ENCODE data around the gene MAGI2.

MAGI2 gene

GRCh38 chr7:78172267-78172757, 1281.2 kb downstream of the MAGI2 start:
- TF ChIP-seq CTCF (IDR thresholded peaks at IDR 0.05; ENCODE audit: low read depth, low read length, poor library complexity, severe bottlenecking): no peak
- no peak for TF ChIP-seq EZH2phosphoT487 (IDR thresholded peaks at IDR 0.05; ENCODE audit: borderline replicate concordance, low read length)
- Histone ChIP-seq H3K36me3 (ENCODE audit: control insufficient read depth, low read length) (no peaks in the 10 kb centered on the region), H3K4me1 (ENCODE audit: control insufficient read depth, low read length) (no peaks in the 10 kb centered on the region), H3K9me2 (replicated peaks; ENCODE audit: control insufficient read depth, low read length) (no peaks in the 10 kb centered on the region), H3K4me3 (ENCODE audit: low read length) (no peak overlapping the region), H3F3A (ENCODE audit: control insufficient read depth, insufficient read depth) (no peaks in the 10 kb centered on the region), H3K27ac (ENCODE audit: low read depth, low read length) (no peak overlapping the region), H3K79me2 (ENCODE audit: control insufficient read depth, low read length) (no peaks in the 10 kb centered on the region), H3K27me3 (ENCODE audit: control insufficient read depth, low read length) (no peaks in the 10 kb centered on the region), H3K9me3 (ENCODE audit: control insufficient read depth, insufficient read depth, low read length) (no peaks in the 10 kb centered on the region), H4K20me1 (ENCODE audit: control insufficient read depth, insufficient read depth, low read depth, low read length) (no peaks in the 10 kb centered on the region), H3K4me2 (ENCODE audit: low read length) (no peak overlapping the region)

- H3K36me3 ChIP-seq (ENCODE audit: control insufficient read depth, low read length): no peaks in the 10 kb centered on the region
- H3K27ac ChIP-seq (ENCODE audit: low read depth, low read length): no peak overlapping the region
- no peak for TF ChIP-seq CTCF (IDR thresholded peaks at IDR 0.05; ENCODE audit: low read depth, low read length, poor library complexity, severe bottlenecking)
- TF ChIP-seq EZH2phosphoT487 (IDR thresholded peaks at IDR 0.05; ENCODE audit: borderline replicate concordance, low read length): no peak
- no peaks in the 10 kb centered on the region for H3K79me2 ChIP-seq (ENCODE audit: control insufficient read depth, low read length)
- no peaks in the 10 kb centered on the region for H3K9me3 ChIP-seq (ENCODE audit: control insufficient read depth, insufficient read depth, low read length)
- no peaks in the 10 kb centered on the region for H4K20me1 ChIP-seq (ENCODE audit: control insufficient read depth, insufficient read depth, low read depth, low read length)
- no peaks in the 10 kb centered on the region for H3K9me2 ChIP-seq (replicated peaks; ENCODE audit: control insufficient read depth, low read length)
- no peak overlapping the region for H3K4me2 ChIP-seq (ENCODE audit: low read length)
- H3K27me3 ChIP-seq (ENCODE audit: control insufficient read depth, low read length): no peaks in the 10 kb centered on the region
- H3F3A ChIP-seq (ENCODE audit: control insufficient read depth, insufficient read depth): no peaks in the 10 kb centered on the region
- no peaks in the 10 kb centered on the region for H3K4me1 ChIP-seq (ENCODE audit: control insufficient read depth, low read length)
- no peak overlapping the region for H3K4me3 ChIP-seq (ENCODE audit: low read length)
Measured at GRCh38 chr7:78171398-78171797, 1282.1 kb downstream of the MAGI2 start.

GRCh38 chr7:78170815-78171214, 1282.7 kb downstream of the MAGI2 start:
- H3K9me2 ChIP-seq (replicated peaks; ENCODE audit: control insufficient read depth, low read length): no peaks in the 10 kb centered on the region

More at GRCh38 chr7:78170815-78171214, 1282.7 kb downstream of the MAGI2 start:
- H3F3A ChIP-seq (ENCODE audit: control insufficient read depth, insufficient read depth): no peaks in the 10 kb centered on the region
- no peak overlapping the region for H3K4me2 ChIP-seq (ENCODE audit: low read length)
- no peaks in the 10 kb centered on the region for H3K36me3 ChIP-seq (ENCODE audit: control insufficient read depth, low read length)
- TF ChIP-seq EZH2phosphoT487 (IDR thresholded peaks at IDR 0.05; ENCODE audit: borderline replicate concordance, low read length) (no peak), CTCF (IDR thresholded peaks at IDR 0.05; ENCODE audit: low read depth, low read length, poor library complexity, severe bottlenecking) (no peak)
- H3K9me3 ChIP-seq (ENCODE audit: control insufficient read depth, insufficient read depth, low read length): no peaks in the 10 kb centered on the region
- H3K27ac ChIP-seq (ENCODE audit: low read depth, low read length): no peak overlapping the region
- no peaks in the 10 kb centered on the region for H4K20me1 ChIP-seq (ENCODE audit: control insufficient read depth, insufficient read depth, low read depth, low read length)
- no peak overlapping the region for H3K4me3 ChIP-seq (ENCODE audit: low read length)
- no peaks in the 10 kb centered on the region for H3K79me2 ChIP-seq (ENCODE audit: control insufficient read depth, low read length)
- H3K4me1 ChIP-seq (ENCODE audit: control insufficient read depth, low read length): no peaks in the 10 kb centered on the region
- no peaks in the 10 kb centered on the region for H3K27me3 ChIP-seq (ENCODE audit: control insufficient read depth, low read length)
